GM21515 (cell line): ENCODE measurements around the gene WDFY4.

Source experiments
- ATAC-seq: cut with Tn5 transposase; IDR thresholded peaks from one replicate; pipeline ENCODE4 v1.9.1; 2021; ENCODE audit not compliant: unreplicated experiment

Gene WDFY4

GRCh38 chr10:48901319-48901718, 216.6 kb downstream of the WDFY4 start:
- ATAC-seq: no peak

DNA sequence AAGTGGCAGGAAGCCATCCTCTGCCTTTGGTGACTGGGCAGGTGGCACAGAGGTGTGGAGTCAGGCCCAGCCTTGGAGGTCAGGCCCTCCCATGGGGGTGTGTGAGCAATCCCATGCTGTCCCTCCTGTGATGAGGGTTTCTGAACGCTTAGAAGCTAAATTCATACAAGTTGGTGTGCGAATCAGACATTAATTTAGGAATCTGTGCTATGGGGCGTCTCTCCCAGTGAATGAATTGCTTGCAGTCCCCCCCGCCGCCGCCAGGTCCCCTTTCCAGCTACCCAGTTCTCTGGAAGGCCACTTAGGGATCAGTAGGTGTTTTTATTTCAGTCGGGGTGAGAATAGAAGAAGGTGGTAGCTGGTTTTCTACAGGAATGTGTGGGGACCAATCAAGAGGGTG, 217.4 kb downstream of the WDFY4 start:
- ATAC-seq: no peak

DNA sequence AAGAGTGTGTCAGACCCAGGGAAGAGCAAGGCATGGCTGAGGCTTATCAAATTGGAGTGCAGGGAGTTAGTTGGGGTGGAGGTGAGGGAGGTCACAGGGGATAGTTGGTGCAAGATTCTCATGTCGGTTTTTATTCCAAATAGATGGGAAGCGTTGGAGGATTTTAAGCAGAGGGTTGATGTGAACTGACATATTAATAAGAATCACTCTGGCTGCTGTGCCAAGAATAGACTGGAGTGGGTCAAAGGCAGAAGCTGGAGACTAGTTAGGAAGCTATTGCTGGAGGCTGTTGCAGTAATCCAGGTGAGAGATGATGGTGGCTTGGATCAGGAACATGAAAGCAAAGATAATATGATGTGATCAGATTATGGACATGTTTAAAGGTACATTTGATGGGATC, 218.5 kb downstream of the WDFY4 start:
- no peak for ATAC-seq

DNA sequence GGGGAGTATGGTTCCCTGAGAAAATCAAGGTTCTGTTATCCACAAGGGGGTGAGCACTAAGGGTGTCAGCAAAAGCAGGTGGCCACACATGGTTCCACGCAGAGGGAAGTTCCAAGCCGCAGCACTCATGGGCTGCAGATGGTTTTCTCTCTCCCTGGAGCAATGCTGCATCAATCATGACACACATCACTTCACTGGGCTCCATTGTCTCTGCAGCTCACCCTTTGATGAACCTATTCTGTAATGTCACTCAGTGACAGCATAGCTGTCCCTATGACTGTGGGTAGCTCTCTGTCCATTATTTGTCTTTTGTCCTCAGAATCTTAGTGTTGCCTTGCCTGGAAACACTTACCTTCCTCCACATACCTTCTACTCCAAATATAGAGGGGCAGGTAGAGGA, 220.2 kb downstream of the WDFY4 start:
- no peak for ATAC-seq

DNA sequence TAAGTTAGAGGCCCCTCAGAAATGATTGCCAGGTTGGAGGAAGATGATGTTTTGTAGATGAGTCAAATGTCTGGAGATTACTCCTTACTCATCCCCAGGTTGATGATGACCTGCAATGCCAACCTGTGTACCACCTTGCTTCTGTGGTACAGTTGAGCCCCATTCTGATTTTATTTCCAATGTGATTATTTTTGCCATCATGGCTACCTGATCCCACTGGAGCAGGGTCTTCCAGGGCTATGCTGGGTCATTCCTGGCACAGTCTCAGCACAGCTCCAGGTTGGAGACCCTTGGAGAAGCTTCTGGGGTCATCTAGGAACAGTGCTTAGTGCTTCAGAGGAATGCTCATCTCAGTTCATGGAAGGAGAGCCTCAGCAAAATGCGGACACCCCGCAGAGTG, 220.6 kb downstream of the WDFY4 start:
- no peak for ATAC-seq

DNA sequence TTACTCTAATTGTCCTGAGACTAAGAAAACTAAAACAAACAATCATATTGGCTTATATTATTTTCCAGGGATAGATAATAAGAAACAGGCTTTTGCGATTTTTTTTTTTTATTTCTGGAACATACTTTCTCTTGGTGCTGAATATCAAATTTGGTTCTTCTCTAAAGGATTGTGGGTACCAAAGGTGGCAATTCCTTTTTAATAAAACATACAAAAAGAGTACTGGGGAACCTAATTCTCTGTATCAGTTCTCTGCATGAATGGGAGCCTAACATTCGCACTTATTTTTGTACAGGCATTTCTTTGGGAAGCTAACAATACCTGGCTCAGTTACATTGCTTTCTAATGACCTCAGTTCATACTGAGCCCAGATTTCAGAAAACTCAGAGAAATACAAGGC, 222.2 kb downstream of the WDFY4 start:
- ATAC-seq: no peak

GRCh38 chr10:48907730-48908129, 223.1 kb downstream of the WDFY4 start:
- no peak for ATAC-seq

DNA sequence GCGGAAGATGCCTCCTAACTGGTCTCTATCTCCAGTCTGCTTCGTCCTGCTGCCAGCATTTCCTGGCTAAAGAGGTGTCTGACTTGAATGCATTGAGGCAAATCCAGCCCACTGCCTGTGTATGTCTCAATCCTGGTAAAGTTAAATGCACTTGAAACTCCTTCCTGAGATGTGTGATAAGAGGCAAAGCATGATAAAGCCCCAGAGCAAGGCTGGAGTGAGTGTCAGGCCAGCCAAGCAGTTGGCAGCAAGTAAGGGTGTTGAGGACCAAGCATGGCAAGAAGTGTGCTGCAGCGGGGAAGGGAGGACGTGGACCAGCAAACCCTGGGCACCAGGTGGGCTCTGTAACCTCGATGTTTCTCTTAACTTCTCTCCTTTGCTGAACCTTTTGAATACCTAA, 225.9 kb downstream of the WDFY4 start:
- ATAC-seq: no peak

GRCh38 chr10:48913674-48914073, 229.0 kb downstream of the WDFY4 start:
- no peak for ATAC-seq

- ATAC-seq: no peak
Measured at GRCh38 chr10:48923748-48924147, 239.1 kb downstream of the WDFY4 start.

DNA sequence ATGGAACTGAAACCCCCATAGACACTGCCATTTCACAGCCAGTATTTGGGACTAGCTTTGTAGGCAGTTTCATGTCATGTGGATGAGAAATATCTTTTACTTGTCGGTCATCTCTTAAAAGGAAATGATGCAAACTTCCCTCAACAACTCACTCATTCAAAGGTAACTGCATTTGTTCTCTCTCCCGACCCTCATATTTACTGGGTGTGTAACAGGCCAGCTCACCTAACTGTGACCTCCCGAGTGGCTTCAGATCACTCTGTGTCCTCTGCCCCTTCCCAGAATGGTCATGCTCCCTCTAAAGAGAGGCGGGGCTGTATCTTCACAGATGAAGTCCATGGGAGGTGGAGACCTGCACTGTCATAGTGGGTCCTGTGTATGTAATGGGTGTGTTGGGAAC, 240.3 kb downstream of the WDFY4 start:
- ATAC-seq: no peak

DNA sequence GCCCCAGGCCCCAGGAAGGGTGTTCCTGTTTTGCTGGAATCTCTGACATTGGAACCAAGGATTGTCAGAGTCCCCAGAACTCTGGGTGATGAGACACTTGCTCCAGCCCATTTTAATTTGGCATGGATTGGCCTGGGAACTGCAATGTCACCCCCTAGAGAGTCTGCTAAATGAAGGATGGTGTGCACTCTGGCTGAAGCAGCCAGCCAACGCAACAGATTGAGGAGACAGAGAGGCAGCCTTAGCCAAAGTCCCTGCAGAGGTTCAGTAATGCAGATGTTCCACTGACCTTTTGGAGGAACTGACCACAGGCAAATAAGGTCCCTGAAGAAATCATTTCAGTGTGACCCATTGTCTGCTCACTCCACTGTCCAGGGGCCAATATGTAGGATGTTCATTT, 241.6 kb downstream of the WDFY4 start:
- ATAC-seq: no peak

DNA sequence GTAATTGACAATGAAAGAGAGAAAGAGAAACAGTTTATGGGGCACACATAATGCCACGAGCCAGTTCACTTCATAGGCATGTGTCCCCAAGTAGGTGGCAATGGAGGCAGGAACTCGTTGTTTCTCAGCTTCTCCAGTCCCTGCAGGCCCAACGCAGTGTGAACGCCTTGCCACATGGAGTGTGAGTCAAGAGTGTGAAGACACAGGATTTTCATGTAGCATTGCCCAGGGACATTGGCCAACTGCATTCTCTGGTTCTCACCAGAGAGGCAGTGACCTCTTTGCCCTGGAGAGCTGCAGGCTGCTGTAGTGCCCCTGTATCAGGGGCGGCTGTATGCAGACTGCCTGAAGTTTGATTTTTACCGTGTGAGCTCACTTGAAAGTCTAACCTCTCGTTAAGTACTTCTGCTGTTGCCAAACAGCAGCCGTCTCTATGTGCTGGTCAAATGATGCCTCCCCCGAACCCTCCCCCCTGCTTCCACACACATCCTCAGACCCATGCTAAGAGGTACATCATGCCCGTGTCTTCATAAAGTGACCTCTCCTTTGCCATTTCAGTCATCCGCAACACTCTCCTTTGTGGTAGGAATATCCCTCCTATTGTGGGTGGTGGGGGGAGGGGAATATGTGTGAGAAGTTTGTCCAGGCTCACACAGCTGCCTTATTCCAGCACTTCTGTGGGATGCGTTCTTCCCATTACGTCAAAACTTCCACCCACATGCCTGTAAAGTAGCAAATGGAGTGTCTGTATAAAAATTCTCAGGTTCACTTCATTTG, 242.3 kb downstream of the WDFY4 start:
- ATAC-seq: no peak

DNA sequence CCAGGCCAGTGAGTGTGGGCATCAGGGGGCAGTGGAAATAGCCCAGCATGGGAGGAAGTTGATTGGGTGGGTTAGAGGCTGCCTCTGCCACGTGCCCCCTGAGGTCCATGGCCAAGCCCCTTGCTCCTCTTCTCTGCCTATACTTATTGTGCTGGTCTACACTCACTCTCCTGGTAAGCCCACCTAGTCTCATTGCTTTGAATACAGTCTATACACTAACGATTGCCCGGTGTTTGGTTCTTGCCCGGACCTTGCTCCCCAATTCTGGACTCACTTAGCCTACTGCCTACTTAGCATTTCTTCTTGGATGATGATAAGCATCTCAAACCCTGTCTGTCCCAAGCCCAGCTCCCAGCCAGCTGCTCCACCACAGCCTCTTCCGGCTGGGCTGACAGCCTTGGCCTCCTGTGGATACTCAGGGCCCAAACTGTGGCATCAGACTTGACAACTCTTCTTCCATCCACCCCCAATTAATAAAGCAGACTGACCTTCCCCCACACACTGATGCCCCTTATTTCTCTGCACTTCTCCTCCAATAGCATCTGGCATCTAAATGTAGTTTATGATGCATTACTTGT, 244.8 kb downstream of the WDFY4 start:
- ATAC-seq: no peak

GRCh38 chr10:48931188-48931587, 246.5 kb downstream of the WDFY4 start:
- no peak for ATAC-seq

- ATAC-seq: no peak
Measured at GRCh38 chr10:48932831-48933664, 248.4 kb downstream of the WDFY4 start.

DNA sequence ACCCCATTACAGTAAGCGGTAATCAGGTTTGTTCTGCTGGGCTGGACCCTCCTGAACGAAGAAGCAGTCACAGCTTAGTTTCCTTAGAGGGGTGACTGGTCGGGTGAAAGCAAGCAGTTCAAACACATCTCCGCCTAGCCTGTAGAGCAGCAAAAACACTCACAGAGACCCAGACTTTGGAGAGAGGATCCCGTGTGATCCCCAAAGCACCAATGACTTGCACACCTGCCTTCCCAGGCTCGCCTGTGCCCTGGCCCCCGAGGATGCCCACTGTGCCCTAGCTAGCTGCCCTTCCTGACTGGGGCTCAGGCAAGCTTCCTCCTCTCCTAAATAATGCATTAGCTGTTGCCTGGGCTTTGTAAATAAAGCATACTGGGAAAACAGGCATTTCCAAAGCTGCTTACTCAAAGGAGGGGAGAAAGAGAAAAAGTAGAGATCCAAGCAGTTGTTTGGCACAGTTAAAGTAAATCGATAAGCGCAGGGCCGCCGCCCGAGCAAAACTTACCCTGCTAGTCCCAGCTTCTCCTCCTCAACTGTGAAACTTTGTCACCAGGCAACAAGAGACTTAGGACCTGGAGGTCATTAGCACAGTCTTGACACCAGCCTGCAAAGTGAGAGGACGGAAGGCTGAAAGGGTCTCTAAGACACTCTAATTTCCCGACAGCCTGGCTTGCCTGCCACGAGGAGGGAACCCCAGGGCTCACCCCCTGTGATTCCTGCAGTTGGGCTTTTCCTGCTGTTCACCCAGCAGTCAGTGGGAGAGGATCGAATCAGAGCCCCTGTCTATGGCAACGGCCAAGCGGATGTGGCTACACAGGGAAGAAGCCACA, 250.2 kb downstream of the WDFY4 start:
- no peak for ATAC-seq

DNA sequence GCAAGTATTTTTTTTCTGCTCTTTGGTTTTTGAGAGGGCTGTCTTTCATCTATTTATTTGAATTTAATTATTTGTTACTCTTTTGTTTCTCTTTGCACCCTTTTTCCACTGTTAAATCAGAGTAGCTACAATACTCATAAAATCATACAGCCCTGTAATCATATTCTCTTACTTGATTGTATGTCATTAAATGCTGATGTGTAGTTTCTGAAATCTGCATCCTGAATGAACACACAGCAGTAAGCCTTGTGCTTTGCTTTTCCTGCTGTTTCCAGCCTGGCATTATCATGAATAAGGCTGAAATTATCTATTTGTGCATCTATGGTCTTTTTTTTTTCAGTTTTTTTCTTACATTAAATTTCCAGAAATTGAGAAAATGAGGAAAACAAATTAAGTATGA, 250.9 kb downstream of the WDFY4 start:
- ATAC-seq: no peak

DNA sequence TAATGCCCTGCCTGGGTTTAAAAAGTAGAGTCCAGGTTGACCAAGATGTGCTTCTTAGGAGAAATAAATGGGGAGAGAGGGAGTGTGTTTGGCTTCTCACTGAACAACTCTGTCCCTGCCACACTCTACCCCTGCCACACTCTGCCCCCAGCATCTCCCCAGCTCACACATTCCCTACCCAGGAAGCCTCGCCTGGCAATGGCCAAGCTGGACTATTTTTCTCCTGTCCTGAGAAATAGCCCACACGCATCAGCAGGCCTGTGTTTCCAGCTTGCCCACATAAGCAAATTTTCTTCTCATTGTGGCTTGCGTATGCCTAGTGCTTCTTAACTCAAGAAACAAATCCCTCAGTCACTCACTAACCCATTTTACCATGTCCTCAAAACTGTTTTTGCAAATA, 253.1 kb downstream of the WDFY4 start:
- ATAC-seq: no peak

DNA sequence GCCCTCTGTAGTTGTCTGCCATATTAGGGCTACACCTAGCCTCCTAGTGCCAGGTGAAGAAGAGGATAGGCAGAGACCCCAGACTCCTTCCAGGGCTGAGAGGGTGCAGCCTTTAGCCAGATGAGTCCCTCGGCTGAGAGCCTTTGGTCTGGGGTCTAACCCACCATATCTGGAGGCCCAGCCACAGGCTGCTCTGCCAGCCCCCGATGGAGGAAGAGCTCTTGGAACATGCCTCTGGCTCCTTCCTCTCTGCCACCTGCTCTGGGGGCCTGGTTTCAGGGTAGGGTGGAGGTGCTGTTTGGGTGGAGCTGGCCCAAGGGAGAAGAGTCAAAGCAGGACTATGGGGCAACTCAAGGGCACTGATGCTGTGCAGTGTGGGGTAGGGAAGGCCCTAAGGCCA, 253.6 kb downstream of the WDFY4 start:
- no peak for ATAC-seq

DNA sequence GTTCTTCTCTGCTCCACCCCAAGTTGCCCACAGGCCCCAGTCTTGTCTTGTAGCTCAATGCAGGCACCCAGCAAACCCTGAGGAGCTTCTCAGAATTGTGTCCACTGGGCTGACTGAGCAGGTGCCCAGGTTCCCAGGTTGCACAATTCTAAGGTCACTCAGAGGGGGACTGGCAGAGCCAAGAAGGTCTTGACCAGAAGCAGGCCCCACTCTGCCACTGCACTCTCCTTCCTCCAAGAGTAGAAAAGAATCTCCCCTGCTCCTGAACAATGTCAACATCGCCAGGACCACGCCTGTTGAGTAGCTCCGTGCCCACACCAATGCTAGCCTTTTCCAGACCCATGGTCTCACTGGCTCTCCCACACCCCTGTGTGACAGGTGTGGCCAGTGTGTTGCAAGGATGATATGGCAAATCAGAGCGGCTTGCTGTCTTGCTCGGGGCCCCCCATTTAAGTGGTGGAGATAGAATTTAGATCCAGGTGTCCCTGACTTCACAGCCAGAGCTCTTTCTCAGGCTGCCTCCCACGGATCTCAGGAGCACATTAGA, 254.4 kb downstream of the WDFY4 start:
- ATAC-seq: no peak
